Measurements from ENCODE around the gene ALOXE3.
A peak's percentile ranks its signal among the peaks of the same experiment; 100 is the strongest.

ALOXE3 gene

GRCh38 chr17:8138672-8139371, 20.5 kb upstream of the ALOXE3 start:
- Histone ChIP-seq H3K36me3 (ENCODE audit: control insufficient read depth in 1 of 2, insufficient read depth in 2 of 2, low read length in 2 of 2) (peaks cover 37 to 42% of the 10 kb centered on the region in 2 donors), H3K27ac (ENCODE audit: low read length) (peak overlapping the region; percentile 80), H3K9me3 (ENCODE audit: control insufficient read depth in 1 of 2, low read length in 2 of 2) (no peaks in the 10 kb centered on the region), H3K27me3 (ENCODE audit: low read depth, low read length) (no peaks in the 10 kb centered on the region), H3K4me1 (ENCODE audit: control insufficient read depth in 1 of 2, insufficient read depth in 2 of 2, low read length in 2 of 2) (peaks cover 0 to 22% of the 10 kb centered on the region in 2 donors), H3K4me3 (ENCODE audit: low read depth in 1 of 2, low read length in 2 of 2) (peak overlapping the region; percentile 30 to 43)

- H3K9me3 ChIP-seq (ENCODE audit: control insufficient read depth in 1 of 2, low read length in 2 of 2): no peaks in the 10 kb centered on the region
- peak overlapping the region; percentile 80 for H3K27ac ChIP-seq (ENCODE audit: low read length)
- peaks cover 35 to 37% of the 10 kb centered on the region in 2 donors for H3K36me3 ChIP-seq (ENCODE audit: control insufficient read depth in 1 of 2, insufficient read depth in 2 of 2, low read length in 2 of 2)
- H3K4me1 ChIP-seq (ENCODE audit: control insufficient read depth in 1 of 2, insufficient read depth in 2 of 2, low read length in 2 of 2): peaks cover 0 to 22% of the 10 kb centered on the region in 2 donors
- H3K4me3 ChIP-seq (ENCODE audit: low read depth in 1 of 2, low read length in 2 of 2): peak overlapping the region; percentile 30 to 43
- no peaks in the 10 kb centered on the region for H3K27me3 ChIP-seq (ENCODE audit: low read depth, low read length)
These were observed 20.0 kb upstream of the ALOXE3 start for GRCh38 chr17:8138374-8138671.

- peak overlapping the region; percentile 30 to 43 for H3K4me3 ChIP-seq (ENCODE audit: low read depth in 1 of 2, low read length in 2 of 2)
- peak overlapping the region; percentile 80 for H3K27ac ChIP-seq (ENCODE audit: low read length)
- H3K36me3 ChIP-seq (ENCODE audit: control insufficient read depth in 1 of 2, insufficient read depth in 2 of 2, low read length in 2 of 2): peaks cover 32 to 35% of the 10 kb centered on the region in 2 donors
- H3K9me3 ChIP-seq (ENCODE audit: control insufficient read depth in 1 of 2, low read length in 2 of 2): no peaks in the 10 kb centered on the region
- peaks cover 0 to 22% of the 10 kb centered on the region in 2 donors for H3K4me1 ChIP-seq (ENCODE audit: control insufficient read depth in 1 of 2, insufficient read depth in 2 of 2, low read length in 2 of 2)
- H3K27me3 ChIP-seq (ENCODE audit: low read depth, low read length): no peaks in the 10 kb centered on the region
These were observed 19.5 kb upstream of the ALOXE3 start for GRCh38 chr17:8137645-8138373.

GRCh38 chr17:8133941-8134340, 15.6 kb upstream of the ALOXE3 start:
- H3K27ac ChIP-seq (ENCODE audit: low read length): no peak overlapping the region
- H3K27me3 ChIP-seq (ENCODE audit: low read depth, low read length): no peaks in the 10 kb centered on the region
- no peaks in the 10 kb centered on the region for H3K36me3 ChIP-seq (ENCODE audit: control insufficient read depth in 1 of 2, insufficient read depth in 2 of 2, low read length in 2 of 2)
- H3K4me3 ChIP-seq (ENCODE audit: low read depth in 1 of 2, low read length in 2 of 2): no peak overlapping the region
- no peaks in the 10 kb centered on the region for H3K9me3 ChIP-seq (ENCODE audit: control insufficient read depth in 1 of 2, low read length in 2 of 2)
- H3K4me1 ChIP-seq (ENCODE audit: control insufficient read depth in 1 of 2, insufficient read depth in 2 of 2, low read length in 2 of 2): peaks cover 0 to 7% of the 10 kb centered on the region in 2 donors

- Histone ChIP-seq H3K4me3 (ENCODE audit: low read depth in 1 of 2, low read length in 2 of 2) (no peak overlapping the region), H3K9me3 (ENCODE audit: control insufficient read depth in 1 of 2, low read length in 2 of 2) (no peaks in the 10 kb centered on the region), H3K36me3 (ENCODE audit: control insufficient read depth in 1 of 2, insufficient read depth in 2 of 2, low read length in 2 of 2) (no peaks in the 10 kb centered on the region), H3K27ac (ENCODE audit: low read length) (no peak overlapping the region), H3K4me1 (ENCODE audit: control insufficient read depth in 1 of 2, insufficient read depth in 2 of 2, low read length in 2 of 2) (peaks cover 0 to 7% of the 10 kb centered on the region in 2 donors), H3K27me3 (ENCODE audit: low read depth, low read length) (no peaks in the 10 kb centered on the region)
These were observed 15.1 kb upstream of the ALOXE3 start for GRCh38 chr17:8133399-8133798.

GRCh38 chr17:8131844-8132441, 13.6 kb upstream of the ALOXE3 start:
- Histone ChIP-seq H3K27ac (ENCODE audit: low read length) (no peak overlapping the region), H3K9me3 (ENCODE audit: control insufficient read depth in 1 of 2, low read length in 2 of 2) (no peaks in the 10 kb centered on the region), H3K4me1 (ENCODE audit: control insufficient read depth in 1 of 2, insufficient read depth in 2 of 2, low read length in 2 of 2) (peaks cover 0 to 4% of the 10 kb centered on the region in 2 donors), H3K4me3 (ENCODE audit: low read depth in 1 of 2, low read length in 2 of 2) (no peak overlapping the region), H3K36me3 (ENCODE audit: control insufficient read depth in 1 of 2, insufficient read depth in 2 of 2, low read length in 2 of 2) (no peaks in the 10 kb centered on the region), H3K27me3 (ENCODE audit: low read depth, low read length) (peaks cover 3% of the 10 kb centered on the region)

- no peak overlapping the region for H3K27ac ChIP-seq (ENCODE audit: low read length)
- peaks cover 13 to 36% of the 10 kb centered on the region in 2 donors for H3K4me1 ChIP-seq (ENCODE audit: control insufficient read depth in 1 of 2, insufficient read depth in 2 of 2, low read length in 2 of 2)
- H3K9me3 ChIP-seq (ENCODE audit: control insufficient read depth in 1 of 2, low read length in 2 of 2): no peaks in the 10 kb centered on the region
- H3K27me3 ChIP-seq (ENCODE audit: low read depth, low read length): peaks cover 22% of the 10 kb centered on the region
- H3K4me3 ChIP-seq (ENCODE audit: low read depth in 1 of 2, low read length in 2 of 2): no peak overlapping the region
- no peaks in the 10 kb centered on the region for H3K36me3 ChIP-seq (ENCODE audit: control insufficient read depth in 1 of 2, insufficient read depth in 2 of 2, low read length in 2 of 2)
These were observed 9.9 kb upstream of the ALOXE3 start for GRCh38 chr17:8128125-8128784.

GRCh38 chr17:8126491-8127066, 8.3 kb upstream of the ALOXE3 start:
- Histone ChIP-seq H3K36me3 (ENCODE audit: control insufficient read depth in 1 of 2, insufficient read depth in 2 of 2, low read length in 2 of 2) (no peaks in the 10 kb centered on the region), H3K27ac (ENCODE audit: low read length) (no peak overlapping the region), H3K4me3 (ENCODE audit: low read depth in 1 of 2, low read length in 2 of 2) (peak overlapping the region; percentile 72 to 81), H3K27me3 (ENCODE audit: low read depth, low read length) (peaks cover 31% of the 10 kb centered on the region), H3K4me1 (ENCODE audit: control insufficient read depth in 1 of 2, insufficient read depth in 2 of 2, low read length in 2 of 2) (peaks cover 13 to 52% of the 10 kb centered on the region in 2 donors), H3K9me3 (ENCODE audit: control insufficient read depth in 1 of 2, low read length in 2 of 2) (no peaks in the 10 kb centered on the region)

GRCh38 chr17:8125947-8126490, 7.7 kb upstream of the ALOXE3 start:
- H3K27me3 ChIP-seq (ENCODE audit: low read depth, low read length): peaks cover 31% of the 10 kb centered on the region
- peak overlapping the region; percentile 72 to 81 for H3K4me3 ChIP-seq (ENCODE audit: low read depth in 1 of 2, low read length in 2 of 2)
- H3K4me1 ChIP-seq (ENCODE audit: control insufficient read depth in 1 of 2, insufficient read depth in 2 of 2, low read length in 2 of 2): peaks cover 13 to 58% of the 10 kb centered on the region in 2 donors
- no peaks in the 10 kb centered on the region for H3K36me3 ChIP-seq (ENCODE audit: control insufficient read depth in 1 of 2, insufficient read depth in 2 of 2, low read length in 2 of 2)
- no peak overlapping the region for H3K27ac ChIP-seq (ENCODE audit: low read length)
- no peaks in the 10 kb centered on the region for H3K9me3 ChIP-seq (ENCODE audit: control insufficient read depth in 1 of 2, low read length in 2 of 2)

GRCh38 chr17:8125154-8125946, 7.0 kb upstream of the ALOXE3 start:
- no peak overlapping the region for H3K27ac ChIP-seq (ENCODE audit: low read length)
- peak overlapping the region; percentile 72 to 81 for H3K4me3 ChIP-seq (ENCODE audit: low read depth in 1 of 2, low read length in 2 of 2)
- peaks cover 31% of the 10 kb centered on the region for H3K27me3 ChIP-seq (ENCODE audit: low read depth, low read length)
- no peaks in the 10 kb centered on the region for H3K36me3 ChIP-seq (ENCODE audit: control insufficient read depth in 1 of 2, insufficient read depth in 2 of 2, low read length in 2 of 2)
- H3K9me3 ChIP-seq (ENCODE audit: control insufficient read depth in 1 of 2, low read length in 2 of 2): no peaks in the 10 kb centered on the region
- peaks cover 14 to 63% of the 10 kb centered on the region in 2 donors for H3K4me1 ChIP-seq (ENCODE audit: control insufficient read depth in 1 of 2, insufficient read depth in 2 of 2, low read length in 2 of 2)

All from muscle layer of duodenum (tissue), 2 donors.